HG03097 (cell line): ENCODE data around the gene LEMD1.

Experiments used
- ATAC-seq: cut with Tn5 transposase; IDR thresholded peaks from one replicate; pipeline ENCODE4 v1.9.1; 2021; ENCODE audit not compliant: unreplicated experiment, low FRiP score

LEMD1 gene

DNA sequence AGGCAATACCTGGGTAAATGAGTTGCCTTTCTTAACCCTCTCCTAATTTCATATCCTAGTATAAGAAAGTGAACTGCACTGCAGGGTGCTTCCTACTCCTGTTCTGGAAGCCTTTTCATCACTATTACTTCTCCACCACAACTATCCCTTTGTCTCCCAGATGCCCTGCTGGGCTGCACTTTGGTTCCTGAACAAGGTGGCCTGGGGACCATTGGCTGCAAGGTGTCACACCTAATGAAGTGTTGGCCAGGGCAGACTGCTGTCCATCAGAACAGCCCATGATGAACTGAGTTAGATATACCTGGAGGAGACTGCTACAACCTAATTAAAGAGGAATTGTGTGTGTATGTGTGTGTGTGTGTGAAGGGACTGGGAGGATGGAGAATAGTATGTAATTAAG is 63.3 kb downstream of the LEMD1 start:
- no peak for ATAC-seq

DNA sequence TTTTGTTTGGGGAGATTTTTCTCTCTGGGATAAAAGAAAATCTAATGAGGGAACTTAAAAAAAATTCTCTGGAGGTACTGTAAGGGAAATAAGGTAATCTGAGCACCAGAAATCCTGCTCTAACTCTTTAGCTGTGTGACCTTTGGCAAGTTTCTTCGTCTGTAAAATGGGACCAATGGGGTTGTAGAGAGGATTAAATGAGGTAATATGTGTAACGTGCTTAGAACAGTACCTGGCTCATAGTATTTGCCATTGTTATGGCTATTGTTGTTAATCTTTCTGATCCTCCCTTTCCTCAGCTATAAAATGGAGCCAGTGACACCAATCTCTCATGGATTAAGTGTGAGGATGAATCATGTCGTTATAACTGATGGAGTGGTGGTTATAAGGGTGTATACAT is 64.3 kb downstream of the LEMD1 start:
- no peak for ATAC-seq

DNA sequence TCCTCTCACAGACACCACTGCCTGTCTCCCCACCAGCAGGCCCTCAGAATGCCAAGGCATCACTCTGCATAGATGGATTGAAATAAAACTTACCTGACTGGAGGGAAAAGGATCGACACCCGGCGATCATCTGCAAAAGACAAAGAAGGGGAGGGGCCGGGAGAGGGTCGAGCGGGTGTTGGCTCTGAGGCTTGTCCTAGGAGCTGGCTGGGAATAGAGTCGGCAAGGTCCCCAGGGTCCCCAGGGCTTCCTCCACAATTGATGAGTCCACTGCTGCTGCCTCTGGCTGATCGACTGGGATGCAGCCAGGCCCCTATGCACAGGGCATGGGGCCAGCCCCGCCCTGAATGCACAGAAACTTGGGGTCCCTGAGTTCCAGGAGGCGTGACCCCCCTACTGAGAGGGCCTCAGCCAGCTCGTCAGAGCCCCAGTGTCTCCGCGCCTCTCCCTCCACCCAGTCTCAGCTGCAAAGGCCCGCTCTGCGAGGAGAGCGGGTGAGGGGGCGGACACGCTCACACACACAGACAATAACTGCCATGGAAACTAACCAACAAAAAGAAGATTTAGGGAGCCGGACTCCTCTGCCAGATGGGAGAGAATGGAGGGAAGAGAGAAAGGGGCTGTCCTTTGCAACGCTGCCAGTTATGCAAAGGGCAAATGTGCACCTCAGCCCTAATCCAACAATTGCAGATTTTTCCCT is 65.3 kb downstream of the LEMD1 start, which contains the start of gene KLHDC8A:
Gene KLHDC8A, minus strand, starts transcription at position 483 of the 700 bp plus-strand sequence. CDS start 13,318 bp downstream, outside the sequence.
- ATAC-seq = no peak

DNA sequence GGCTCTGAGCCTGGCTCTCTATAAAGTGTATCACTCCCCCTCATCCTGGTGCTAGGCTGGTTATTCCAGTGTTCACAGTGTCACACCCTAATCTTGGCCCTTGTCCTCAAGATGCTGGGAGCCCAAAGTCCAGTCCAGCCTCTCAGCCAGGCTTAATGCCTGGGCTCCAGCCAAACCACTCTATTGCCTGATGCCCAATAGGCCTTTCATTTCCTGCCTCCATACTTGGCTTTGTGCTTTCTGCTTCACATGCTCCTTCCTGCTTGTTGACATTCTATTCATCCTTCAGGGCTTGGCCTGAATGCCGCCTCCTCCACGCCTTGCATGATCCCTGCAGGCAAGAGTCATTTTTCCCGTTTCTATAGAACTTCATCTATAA is 66.8 kb downstream of the LEMD1 start:
- ATAC-seq = no peak

DNA sequence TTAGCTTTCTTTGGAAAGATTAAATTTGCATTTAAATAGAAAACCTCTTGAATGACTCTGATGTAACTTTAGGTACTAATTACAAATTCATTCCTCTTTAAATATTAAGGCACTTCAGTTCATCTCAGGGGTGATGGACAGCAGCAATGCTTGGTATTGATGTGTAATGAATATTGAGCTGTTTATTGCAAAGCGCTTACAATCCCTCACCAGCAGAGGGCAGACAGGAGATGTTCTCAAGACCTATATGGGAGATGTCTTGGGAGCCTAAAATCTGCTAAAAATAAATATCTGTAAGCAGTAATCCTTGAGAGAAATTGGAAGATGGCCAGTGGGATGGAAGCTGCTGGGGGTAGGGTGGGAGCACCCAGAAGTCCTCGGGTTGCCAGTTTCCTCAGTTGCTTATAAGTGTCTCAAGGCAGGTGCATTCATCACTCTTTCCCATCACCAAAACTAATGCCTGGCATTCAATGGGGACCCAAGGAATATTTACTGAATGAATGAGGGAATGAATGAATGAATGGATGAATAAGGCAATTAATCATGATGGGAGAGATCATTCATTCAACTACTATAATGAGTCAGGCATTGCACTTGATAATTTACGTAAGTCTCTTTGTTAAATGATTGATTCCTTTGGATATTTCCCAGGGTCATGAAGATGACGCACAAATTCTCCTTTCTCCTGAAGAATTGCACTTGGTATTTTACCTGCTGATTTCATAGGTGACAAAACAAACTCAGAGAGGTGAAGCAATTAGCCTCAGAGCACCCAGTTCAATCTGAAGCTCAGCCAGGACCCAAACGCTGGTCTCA is 67.4 kb downstream of the LEMD1 start:
- no peak for ATAC-seq

DNA sequence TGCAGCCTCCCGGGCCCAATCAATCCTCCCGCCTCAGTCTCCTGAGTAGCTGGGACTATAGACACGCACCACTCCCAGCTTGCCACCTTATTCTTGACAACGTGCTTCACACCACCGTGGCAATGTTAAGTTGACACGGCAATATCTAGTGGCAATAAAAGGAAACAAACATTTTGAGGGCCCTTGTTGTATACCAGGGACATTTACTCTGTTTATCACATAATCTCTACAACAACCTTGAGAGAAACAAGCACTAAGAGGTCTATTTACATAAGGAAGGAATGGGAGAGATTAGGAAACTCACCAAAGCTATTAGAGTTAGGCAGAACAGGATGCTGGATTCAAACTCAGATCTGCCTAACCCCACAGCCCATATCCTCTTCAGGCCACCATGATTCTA is 68.2 kb downstream of the LEMD1 start:
- ATAC-seq = no peak

DNA sequence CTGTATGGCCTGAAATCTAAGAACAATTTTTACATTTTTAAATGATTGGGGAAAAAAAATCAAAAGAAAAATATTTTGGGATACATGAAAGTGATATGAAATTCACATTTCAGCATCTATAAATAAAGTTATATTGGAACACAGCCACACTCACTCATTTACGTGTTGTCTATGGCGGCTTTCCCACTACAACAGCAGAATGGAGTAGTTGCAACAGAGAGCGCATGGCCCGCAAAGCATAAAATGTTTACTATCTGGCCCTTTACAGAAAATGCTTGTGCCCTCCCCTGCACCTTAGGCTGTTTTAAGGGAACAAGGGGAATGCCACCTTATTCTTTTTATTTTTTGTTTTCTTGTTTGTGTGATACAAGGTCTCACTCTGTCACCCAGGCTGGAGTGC is 68.7 kb downstream of the LEMD1 start:
- no peak for ATAC-seq

DNA sequence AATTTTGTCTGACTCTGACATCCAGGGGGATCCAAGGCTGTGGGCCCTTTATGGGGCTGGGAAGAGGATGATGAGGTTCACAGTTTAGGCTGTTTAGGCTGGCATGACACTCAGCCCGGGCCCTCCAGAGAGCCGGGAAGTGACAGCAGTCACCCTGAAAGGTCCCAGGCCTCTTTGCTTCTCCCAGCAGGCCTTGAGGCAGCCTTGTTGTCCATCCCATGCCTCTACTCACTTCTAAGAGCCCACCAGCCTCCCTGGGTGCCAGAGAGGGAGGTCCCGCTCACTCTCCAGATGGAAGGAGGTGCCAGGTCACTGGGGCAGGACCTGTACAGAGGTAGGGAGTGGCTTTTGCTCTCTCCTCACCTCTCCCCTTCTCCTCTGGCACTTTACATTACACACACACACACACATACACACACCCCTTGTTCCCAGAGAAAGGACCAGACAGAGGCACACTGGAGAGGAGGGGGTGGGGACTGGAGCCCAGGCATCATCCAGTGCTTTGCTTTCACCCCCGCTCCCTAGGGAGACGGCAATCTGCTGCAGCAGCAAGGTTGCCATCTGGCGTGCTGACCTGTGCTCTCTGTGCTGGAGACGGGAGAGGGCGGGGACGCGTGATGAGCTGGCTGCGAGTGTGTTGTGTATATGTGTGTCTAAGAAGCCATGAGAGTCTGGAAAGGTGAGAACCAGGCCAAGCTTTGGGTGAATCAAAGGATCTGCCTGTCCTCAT is 69.7 kb downstream of the LEMD1 start:
- ATAC-seq = no peak

DNA sequence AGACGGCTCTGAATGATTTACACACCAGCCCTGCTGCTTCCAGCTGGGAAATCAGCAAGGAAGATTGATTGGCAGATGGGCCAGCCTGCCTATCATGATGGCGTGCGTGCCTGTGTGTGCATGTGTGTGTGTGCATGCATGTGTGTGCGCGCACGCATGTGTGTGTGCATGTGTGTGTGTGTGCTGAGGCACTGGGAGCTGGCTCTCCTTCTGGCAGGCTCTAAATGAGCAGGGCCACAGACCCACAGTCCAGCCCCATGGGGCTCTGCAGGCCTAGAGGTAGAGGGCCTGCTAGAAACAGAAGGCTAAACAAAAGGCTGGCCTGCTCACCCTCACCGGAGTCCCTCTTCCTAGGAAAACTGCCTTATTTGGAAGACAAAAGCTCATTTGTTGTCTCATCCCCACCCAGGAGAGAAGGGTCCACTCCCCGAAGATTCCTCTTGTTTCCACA is 71.1 kb downstream of the LEMD1 start:
- no peak for ATAC-seq

DNA sequence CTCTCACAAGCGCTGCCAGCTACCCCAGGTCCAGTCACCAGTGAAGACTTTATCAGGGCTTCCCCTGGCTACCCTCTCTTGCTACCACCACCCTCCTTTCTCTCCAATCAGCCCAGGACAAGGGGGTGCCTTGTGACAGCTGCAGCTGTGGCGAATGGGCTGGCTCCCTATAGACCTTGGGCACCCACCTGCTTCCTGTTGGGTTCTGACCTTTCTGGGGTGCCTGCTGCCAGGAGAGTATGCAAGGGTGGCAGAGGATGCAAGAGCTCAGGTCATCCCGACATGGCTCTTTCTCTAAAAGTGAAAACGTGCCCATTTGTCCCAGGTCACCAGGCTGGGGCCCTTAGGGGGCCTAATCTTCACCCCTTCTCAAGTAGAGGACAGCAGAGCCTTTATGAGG is 71.7 kb downstream of the LEMD1 start:
- ATAC-seq = no peak

DNA sequence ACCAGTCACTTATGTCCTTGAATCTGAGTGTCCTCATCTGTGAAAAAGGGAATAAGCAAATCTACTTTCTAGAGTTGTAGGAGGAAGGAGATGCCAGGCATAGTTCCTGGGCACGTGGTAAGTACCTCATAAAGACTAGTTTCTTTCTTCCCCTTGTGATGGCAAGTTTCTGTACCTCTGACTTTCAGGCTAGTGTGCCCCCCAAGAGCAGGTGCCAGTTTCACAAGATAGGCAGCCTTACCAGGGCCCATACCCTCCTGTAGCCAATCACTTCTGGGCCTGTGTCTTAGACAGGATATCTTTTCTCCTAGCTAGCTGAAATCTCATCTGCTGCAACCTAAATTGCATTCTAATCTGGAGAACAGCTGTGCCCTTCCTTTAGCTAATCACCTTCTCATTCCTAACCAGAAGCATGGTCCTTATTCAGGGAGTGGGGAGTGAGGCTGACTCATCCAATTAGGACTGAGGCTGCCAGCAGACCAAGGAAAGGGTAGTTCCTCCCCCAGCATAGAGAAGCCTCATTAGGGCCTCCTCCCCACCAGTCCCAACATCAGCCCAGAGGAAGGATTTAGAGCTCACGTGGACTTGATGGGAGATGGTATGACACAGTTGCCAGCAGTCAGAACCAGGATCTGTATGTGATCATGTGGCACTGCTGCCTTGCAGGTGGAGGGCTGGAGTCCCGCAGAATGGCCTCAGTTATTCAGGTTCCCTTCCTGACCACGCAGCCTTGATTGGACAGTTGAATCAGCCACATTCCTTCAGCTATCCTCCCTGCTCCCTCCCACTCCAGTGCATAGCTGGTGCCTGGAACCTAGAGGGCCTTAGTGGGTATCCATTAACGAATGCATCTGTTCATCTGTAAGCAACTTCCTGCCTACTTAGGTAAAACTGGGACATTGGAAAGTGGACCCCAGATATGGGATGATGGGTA is 73.0 kb downstream of the LEMD1 start:
- ATAC-seq = no peak

DNA sequence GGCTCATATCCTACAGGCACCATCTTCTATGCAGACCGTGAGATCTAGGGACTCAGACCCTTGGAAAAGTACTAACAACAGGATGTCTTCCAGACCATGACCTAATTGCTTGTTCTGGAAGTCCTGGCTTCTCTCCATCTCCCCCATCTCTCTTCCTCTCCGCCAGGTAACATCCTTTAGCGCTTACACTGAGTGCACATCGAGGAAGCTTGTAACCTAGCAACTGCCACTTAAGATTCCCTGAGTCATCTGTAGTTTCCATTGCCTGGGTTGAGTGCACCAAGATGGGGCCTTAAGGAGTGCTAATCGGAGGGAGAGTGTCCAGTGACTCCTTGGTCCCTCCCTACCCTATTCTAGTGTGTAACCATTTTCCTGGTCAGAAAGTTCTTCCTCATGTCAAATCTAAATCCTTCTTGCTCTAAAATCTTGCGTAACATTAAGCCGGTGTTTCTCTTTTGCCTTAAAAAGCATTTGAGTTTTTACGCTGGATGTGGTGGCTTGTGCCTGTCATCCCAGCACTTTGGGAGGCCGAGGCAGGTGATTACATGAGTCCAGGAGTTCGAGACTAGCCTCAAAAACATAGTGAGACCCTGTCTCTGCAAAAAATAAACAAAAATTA is 74.8 kb downstream of the LEMD1 start:
- ATAC-seq = no peak

DNA sequence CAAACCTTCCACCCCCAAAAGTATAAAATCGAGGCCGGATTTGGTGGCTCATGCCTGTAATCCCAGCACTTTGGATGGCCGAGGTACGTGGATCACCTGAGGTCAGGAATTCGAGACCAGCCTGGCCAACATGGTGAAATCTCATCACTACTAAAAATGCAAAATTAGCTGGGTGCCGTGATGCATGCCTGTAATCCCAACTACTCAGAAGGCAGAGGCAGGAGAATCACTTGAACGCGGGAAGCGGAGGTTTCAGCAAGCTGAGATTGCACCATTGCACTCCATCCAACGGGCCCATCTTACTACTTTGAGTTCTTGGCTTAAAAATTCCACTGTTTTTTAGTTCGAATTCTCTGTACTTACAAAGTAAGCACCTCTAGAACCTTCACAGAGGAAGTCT is 76.1 kb downstream of the LEMD1 start:
- ATAC-seq = no peak

DNA sequence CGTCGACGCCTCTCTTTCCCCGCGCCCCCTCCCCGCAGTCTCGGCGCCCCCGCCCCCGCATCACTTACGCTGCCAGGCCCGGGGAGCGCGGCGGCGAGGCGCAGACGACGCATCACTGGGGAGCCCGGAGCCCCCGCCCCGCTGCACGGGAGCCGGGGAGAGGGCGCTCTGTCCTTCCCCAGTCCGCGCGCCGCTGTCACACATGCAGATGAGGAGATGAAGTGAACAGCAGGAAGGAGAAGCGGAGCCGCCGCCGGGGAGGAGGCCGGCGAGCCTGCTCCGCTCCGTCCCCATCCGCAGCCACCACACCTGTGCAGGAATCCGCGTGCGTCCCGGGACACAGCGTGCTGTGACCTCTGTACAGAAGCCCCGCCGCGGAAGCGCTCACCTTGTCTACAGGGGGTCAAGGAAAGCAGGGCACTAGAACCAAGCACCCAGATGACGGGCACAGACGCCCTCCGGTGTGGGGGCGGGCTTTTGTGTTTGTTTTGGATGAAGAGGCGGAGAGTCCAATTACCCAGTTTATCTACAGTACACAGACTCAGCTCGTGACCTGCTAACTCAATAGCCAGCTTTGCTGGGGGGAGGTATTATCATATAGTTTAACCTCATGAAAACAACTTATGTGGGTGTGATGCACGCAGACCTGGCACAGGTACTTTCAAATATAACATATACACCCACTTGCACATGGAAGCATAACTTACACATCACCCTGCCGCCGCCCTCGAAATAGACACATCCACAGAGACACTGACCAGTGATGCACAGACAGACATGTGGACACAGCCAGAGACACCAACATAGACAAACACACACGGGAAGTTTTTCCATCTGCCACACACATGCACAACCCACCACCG is 77.6 kb downstream of the LEMD1 start:
- ATAC-seq = no peak

DNA sequence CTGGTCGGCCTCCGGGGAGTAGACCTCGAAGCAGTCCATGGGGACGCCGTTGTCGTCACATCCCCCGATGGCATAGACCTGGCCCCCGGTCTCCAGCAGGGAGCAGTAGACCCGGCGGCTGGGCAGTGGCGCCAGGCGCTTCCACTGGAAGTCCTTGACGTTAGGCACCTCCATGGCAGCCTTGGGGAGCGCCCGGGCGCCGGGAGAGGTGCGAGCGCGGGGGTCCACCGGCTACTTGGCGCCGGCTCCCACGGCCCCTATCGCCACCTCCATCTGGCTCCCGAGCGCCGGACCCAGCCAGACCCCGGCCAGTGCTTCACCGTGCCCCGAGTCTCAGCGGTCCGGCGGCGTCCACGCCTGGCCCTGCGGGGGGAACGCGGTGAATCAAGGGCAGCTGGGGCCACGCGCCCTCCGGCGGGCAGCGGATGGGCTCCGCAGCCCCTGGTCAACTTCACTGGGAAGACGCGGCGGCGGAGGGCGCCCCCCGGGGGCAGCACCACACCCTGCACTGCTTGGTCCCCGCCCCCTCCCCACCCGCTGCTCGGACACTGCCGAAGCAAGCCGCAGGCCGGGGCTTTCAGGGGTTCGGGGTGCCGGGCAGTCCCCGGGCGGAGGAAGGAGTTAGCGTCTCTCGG is 78.3 kb downstream of the LEMD1 start:
- no peak for ATAC-seq

DNA sequence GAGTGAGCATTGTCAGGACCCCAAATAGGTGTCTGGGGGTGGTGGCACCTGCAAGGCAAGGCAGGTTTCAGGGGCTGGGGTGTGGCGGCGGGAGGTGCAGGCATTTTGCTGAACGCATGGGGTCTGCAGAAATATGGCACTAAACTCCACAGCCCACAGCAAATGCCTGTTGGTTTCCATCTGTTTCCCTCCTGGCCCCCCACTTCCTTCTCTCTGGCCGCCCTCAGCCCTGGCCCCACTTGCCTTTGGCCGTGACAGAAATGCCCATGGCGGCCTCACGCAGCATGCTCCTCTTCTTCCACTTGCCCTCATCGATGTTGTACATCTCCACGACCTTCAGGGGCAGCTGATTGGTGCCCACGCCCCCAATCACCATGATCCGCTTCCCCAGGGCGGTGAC is 78.9 kb downstream of the LEMD1 start:
- no peak for ATAC-seq

DNA sequence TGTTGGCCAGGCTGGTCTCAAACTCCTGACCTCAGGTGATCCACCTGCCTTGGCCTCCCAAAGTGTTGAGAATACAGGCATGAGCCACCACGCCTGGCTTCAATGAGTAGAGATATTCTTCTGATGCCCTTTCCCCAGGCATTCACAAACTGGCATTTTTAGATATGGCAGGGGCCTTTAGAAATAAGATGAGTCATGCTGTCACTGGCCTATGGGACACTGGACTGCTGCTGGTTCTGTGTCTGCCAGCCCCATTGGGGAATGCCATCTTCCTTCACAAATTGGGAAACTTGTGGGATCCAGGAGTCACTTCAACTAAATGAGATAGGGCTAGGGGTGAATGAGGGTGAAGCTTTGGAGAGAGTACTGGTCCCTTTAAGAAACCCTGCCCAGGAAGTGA is 81.2 kb downstream of the LEMD1 start:
- ATAC-seq = no peak

DNA sequence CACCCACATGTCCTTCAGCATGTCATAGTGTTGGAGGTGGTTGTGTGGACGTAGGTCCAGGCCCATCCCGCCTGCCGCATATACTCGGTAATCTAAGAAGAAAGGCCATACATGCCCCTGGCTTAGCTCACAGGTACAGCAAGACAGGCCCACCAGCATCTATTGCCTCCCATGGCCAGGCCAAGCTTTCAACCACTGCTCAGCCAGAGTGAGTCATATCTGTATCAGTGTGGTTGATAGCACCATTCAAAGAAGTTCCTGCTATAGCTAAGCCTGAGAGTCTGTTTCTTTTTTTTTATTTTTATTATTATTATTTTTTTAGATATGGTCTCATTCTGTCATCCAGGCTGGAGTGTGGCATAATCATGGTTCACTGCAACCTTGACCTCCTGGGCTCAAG is 82.1 kb downstream of the LEMD1 start:
- no peak for ATAC-seq
